HCT116 (cell line): ENCODE results near the gene TCL1B. TPM values are rescaled to one million over a fixed set of nuclear protein-coding genes. Genes with fewer than 3 reads are reported as not detected.

Source experiments
- ATAC-seq: fragments of 200-7000 bp; cut with Tn5 transposase; 2 replicates; pipeline ENCODE4 v1.9.1; 2020; ENCODE audit warnings: mild to moderate bottlenecking, moderate library complexity
- BruUV-seq: library from RNA; stranded (reverse); fragments of 400-500 nt; replicated peaks from 2 replicates; lab custom pipeline; 2021; lab: Mats Ljungman, UMichigan
- CTCF ChIA-PET: fragments of 300-600 bp; sonication (Branson Sonifier 250); formaldehyde crosslinking; loops from one replicate; lab custom pipeline; 2021; ENCODE audit warnings: antibody characterized with exemption; lab: Charles Lee
- POLR2A ChIA-PET: fragments of 300-600, 350-600 bp; sonication (Branson Sonifier 250); formaldehyde crosslinking; loops from one replicate; lab custom pipeline; 2021; ENCODE audit warnings: antibody characterized with exemption; lab: Charles Lee
- RAD21 ChIA-PET, 2 experiments: fragments of 300-600 bp; sonication (Branson Sonifier 250); formaldehyde crosslinking; loops; one replicate each; lab custom pipeline; 2023; ENCODE audit warnings: low total read pairs in 2 of 2; ENCODE audit not compliant: uncharacterized antibody in 2 of 2, unreplicated experiment in 2 of 2, low non-redundant PET in 1 of 2; lab: Charles Lee
- DNase-seq: peaks from one replicate; pipeline ENCODE4 v3.0.0-alpha.2; 2010; ENCODE audit warnings: low read depth, low spot score
- H2AFZ ChIP-seq: fragments of 200-600 bp; shearing (Covaris generic), sonication (generic); 2 replicates; pipeline ENCODE4 v1.6.1; 2017; ENCODE audit warnings: low read depth, mixed run types, mixed read lengths, antibody characterized with exemption, low read length; ENCODE audit not compliant: poor library complexity, severe bottlenecking
- H3K27ac ChIP-seq: 2 replicates; pipeline ENCODE4 v1.5.1; 2012; ENCODE audit warnings: low read depth, low read length
- H3K27me3 ChIP-seq: fragments of 200-600 bp; sonication (generic); 2 replicates; pipeline ENCODE4 v1.6.1; 2016; ENCODE audit warnings: mixed run types, low read length, mixed read lengths; ENCODE audit not compliant: insufficient read depth
- H3K36me3 ChIP-seq, 2 experiments: fragments of 200-500 bp in 1 of 2; fragments of 200-600 bp in 1 of 2; sonication (Bioruptor generic) in 1 of 2; sonication (generic) in 1 of 2; 2 replicates each; pipeline versions ENCODE4 v1.5.1 to v1.6.1; 2014 to 2016; ENCODE audit warnings: low read length in 2 of 2, inconsistent platforms in 1 of 2, mixed read lengths in 1 of 2, mixed run types in 1 of 2; ENCODE audit not compliant: insufficient read depth in 2 of 2, control insufficient read depth in 1 of 2
- H3K4me1 ChIP-seq, 2 experiments: fragments of 200-600 bp in 1 of 2; sonication (generic) in 1 of 2; 2 replicates each; pipeline versions ENCODE4 v1.5.1 to v1.6.1; 2012 to 2017; ENCODE audit warnings: low read length in 2 of 2, inconsistent platforms in 1 of 2, mild to moderate bottlenecking in 1 of 2, mixed read lengths in 1 of 2, mixed run types in 1 of 2, moderate library complexity in 1 of 2; ENCODE audit not compliant: insufficient read depth in 2 of 2, control insufficient read depth in 1 of 2
- H3K4me2 ChIP-seq: fragments of 200-600 bp; sonication (generic); 2 replicates; pipeline ENCODE4 v1.6.1; 2017; ENCODE audit warnings: mixed run types, low read length, mixed read lengths
- H3K4me3 ChIP-seq, 2 experiments: fragments of 200-600 bp in 1 of 2; sonication (generic) in 1 of 2; replicated peaks in 1 of 2; 2 replicates each; pipeline ENCODE4 v1.5.1; 2011 to 2016; ENCODE audit warnings: low read length in 2 of 2, control low read depth in 1 of 2, low read depth in 1 of 2, mild to moderate bottlenecking in 1 of 2, mixed read lengths in 1 of 2, mixed run types in 1 of 2
- H3K79me2 ChIP-seq: fragments of 200-600 bp; sonication (generic); 2 replicates; pipeline ENCODE4 v1.6.1; 2017; ENCODE audit warnings: mild to moderate bottlenecking, mixed run types, low read length, moderate library complexity, mixed read lengths; ENCODE audit not compliant: insufficient read depth
- H3K9ac ChIP-seq: fragments of 200-600 bp; sonication (generic); 2 replicates; pipeline ENCODE4 v1.6.1; 2016; ENCODE audit warnings: low read length, mixed read lengths
- H3K9me2 ChIP-seq: fragments of 200-600 bp; sonication (generic), shearing (Covaris generic); 2 replicates; pipeline ENCODE4 v1.6.1; 2017; ENCODE audit warnings: mixed run types, mild to moderate bottlenecking, moderate library complexity; ENCODE audit not compliant: insufficient read depth
- H3K9me3 ChIP-seq, 2 experiments: fragments of 200-500 bp in 1 of 2; fragments of 200-600 bp in 1 of 2; sonication (Bioruptor generic) in 1 of 2; sonication (generic) in 1 of 2; 2 replicates each; pipeline ENCODE4 v1.6.1; 2014 to 2017; ENCODE audit warnings: low read length in 2 of 2, mixed read lengths in 2 of 2, inconsistent platforms in 1 of 2, low read depth in 1 of 2, mild to moderate bottlenecking in 1 of 2, mixed run types in 1 of 2, moderate library complexity in 1 of 2; ENCODE audit not compliant: control insufficient read depth in 1 of 2, insufficient read depth in 1 of 2
- H4K20me1 ChIP-seq: fragments of 200-600 bp; sonication (generic), shearing (Covaris generic); 2 replicates; pipeline ENCODE4 v1.6.1; 2017; ENCODE audit warnings: mixed run types, mild to moderate bottlenecking, moderate library complexity; ENCODE audit not compliant: insufficient read depth
- EZH2phosphoT487 ChIP-seq: fragments of 200-600 bp; IDR thresholded peaks from 2 replicates; pipeline ENCODE4 v1.6.1; 2018; ENCODE audit warnings: antibody characterized with exemption, borderline replicate concordance
- FOSL1 ChIP-seq: IDR thresholded peaks from 2 replicates; pipeline ENCODE4 v1.6.1; 2012; ENCODE audit warnings: low read depth
- RAD21 ChIP-seq: IDR thresholded peaks from 2 replicates; pipeline ENCODE4 v1.6.1; 2012; ENCODE audit warnings: low read depth, mild to moderate bottlenecking
- SP1 ChIP-seq: IDR thresholded peaks from 2 replicates; pipeline ENCODE4 v1.6.1; 2012; ENCODE audit warnings: low read depth
- YY1 ChIP-seq: IDR thresholded peaks from 2 replicates; pipeline ENCODE4 v1.6.1; 2011; ENCODE audit warnings: low read length, low read depth, moderate library complexity, mild to moderate bottlenecking; ENCODE audit not compliant: insufficient replicate concordance; ENCODE audit errors: extremely low read depth
- ZNF274 ChIP-seq: fragments of 200-500 bp; sonication (Bioruptor generic); IDR thresholded peaks from 2 replicates; pipeline ENCODE4 v1.6.1; 2014; ENCODE audit warnings: mild to moderate bottlenecking, low read depth, low read length, inconsistent platforms
- intact Hi-C: fragments of 100-400 bp; cut with micrococcal nuclease; formaldehyde crosslinking; loops from 2 replicates; pipeline ENCODE4 v1.10.0; 2022
- total RNA-seq: library from RNA; stranded (reverse); gene quantifications from one replicate; pipeline ENCODE4 v1.2.1, GENCODE V29; 2021; ENCODE audit not compliant: unreplicated experiment
- TF ChIP-seq, protein P1 (sequence below): IDR thresholded peaks from 2 replicates; pipeline ENCODE4 v1.6.1; 2012
- TF ChIP-seq, protein P2 (sequence below): IDR thresholded peaks from 2 replicates; pipeline ENCODE4 v1.6.1; 2012

Gene TCL1B
- total RNA-seq, 1 experiment from 2014 or later, result not detected

GRCh38 chr14:95705518-95705917 is 19.3 kb downstream of the TCL1B start:
- Histone ChIP-seq H3K9me3 (no peaks in the 10 kb centered on the region), H3K4me2 (no peak overlapping the region), H2AFZ (no peak overlapping the region), H3K9ac (no peak overlapping the region), H3K27me3 (peaks cover 61% of the 10 kb centered on the region), H3K4me3 (no peak overlapping the region), H3K79me2 (no peaks in the 10 kb centered on the region), H3K27ac (no peak overlapping the region), H4K20me1 (no peaks in the 10 kb centered on the region), H3K36me3 (no peaks in the 10 kb centered on the region), H3K9me2 (no peaks in the 10 kb centered on the region), H3K4me1 (no peaks in the 10 kb centered on the region)
- intact Hi-C loops, result no loop called here
- ChIA-PET RAD21 (no interaction called here), POLR2A (no interaction called here), CTCF (no interaction called here)
- no TSS peak for BruUV-seq
- ATAC-seq (no peak), DNase-seq (no peak)
- TF ChIP-seq YY1, result no peak
- TF ChIP-seq RAD21, result no peak
- TF ChIP-seq, protein P1, sequence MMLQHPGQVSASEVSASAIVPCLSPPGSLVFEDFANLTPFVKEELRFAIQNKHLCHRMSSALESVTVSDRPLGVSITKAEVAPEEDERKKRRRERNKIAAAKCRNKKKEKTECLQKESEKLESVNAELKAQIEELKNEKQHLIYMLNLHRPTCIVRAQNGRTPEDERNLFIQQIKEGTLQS, result no peak
- TF ChIP-seq, protein P2, sequence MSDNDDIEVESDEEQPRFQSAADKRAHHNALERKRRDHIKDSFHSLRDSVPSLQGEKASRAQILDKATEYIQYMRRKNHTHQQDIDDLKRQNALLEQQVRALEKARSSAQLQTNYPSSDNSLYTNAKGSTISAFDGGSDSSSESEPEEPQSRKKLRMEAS, result no peak
- no peak for TF ChIP-seq FOSL1
- no peak for TF ChIP-seq SP1
- TF ChIP-seq EZH2phosphoT487, result no peak

DNA sequence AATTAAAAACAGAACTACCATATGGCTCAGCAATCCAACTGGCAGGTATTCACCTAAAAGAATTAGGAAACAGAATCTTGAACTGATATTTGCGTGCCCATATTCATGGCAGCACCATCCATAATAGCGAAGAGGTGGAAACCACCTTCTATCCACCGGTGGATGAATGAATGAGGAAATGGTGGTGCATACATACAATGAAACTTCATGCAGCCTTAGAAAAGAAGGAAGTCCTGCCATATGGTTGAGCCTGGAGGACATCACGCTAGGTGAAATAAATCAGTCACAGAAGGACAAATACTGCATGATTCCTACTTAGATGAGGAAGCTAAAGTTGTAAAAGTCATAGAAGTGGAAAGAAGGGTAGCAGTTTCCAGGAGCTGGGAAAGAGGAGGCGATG is 21.1 kb downstream of the TCL1B start:
- Histone ChIP-seq H3K27ac (no peak overlapping the region), H3K79me2 (no peaks in the 10 kb centered on the region), H3K9ac (no peak overlapping the region), H3K36me3 (no peaks in the 10 kb centered on the region), H3K9me2 (no peaks in the 10 kb centered on the region), H3K27me3 (peaks cover 62% of the 10 kb centered on the region), H3K9me3 (no peaks in the 10 kb centered on the region), H3K4me3 (no peak overlapping the region), H4K20me1 (no peaks in the 10 kb centered on the region), H3K4me1 (no peaks in the 10 kb centered on the region), H3K4me2 (no peak overlapping the region), H2AFZ (no peak overlapping the region)
- ATAC-seq (no peak), DNase-seq (no peak)
- intact Hi-C loops, result no loop called here
- BruUV-seq, result no TSS peak
- ChIA-PET CTCF (no interaction called here), POLR2A (no interaction called here), RAD21 (no interaction called here)
- TF ChIP-seq ZNF274, result no peak
- TF ChIP-seq, protein P1, result no peak
- TF ChIP-seq, all 23 proteins: peak for 0
